Measurements from ENCODE around the gene ZNF227.
"Not testable (repeated sequence)": the region's sequence is repeated elsewhere in the genome, so short reads cannot be mapped to it uniquely, and the experiment has no call there.

The ZNF227 gene

DNA sequence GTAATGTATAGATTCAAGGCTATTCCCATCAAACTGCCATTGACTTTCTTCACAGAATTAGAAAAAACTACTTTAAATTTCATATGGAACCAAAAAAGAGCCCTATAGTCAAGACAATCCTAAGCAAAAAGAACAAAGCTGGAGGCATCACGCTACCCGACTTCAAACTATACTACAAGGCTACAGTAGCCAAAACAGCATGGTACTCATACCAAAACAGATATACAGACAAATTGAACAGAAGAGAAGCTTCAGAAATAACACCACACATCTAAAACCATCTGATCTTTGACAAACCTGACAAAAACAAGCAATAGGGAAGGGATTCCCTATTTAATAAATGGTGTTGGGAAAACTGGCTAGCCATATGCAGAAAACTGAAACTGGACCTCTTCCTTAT lies 40.0 kb downstream of the ZNF227 start:
- not testable (repeated sequence) for DNase-seq

DNA sequence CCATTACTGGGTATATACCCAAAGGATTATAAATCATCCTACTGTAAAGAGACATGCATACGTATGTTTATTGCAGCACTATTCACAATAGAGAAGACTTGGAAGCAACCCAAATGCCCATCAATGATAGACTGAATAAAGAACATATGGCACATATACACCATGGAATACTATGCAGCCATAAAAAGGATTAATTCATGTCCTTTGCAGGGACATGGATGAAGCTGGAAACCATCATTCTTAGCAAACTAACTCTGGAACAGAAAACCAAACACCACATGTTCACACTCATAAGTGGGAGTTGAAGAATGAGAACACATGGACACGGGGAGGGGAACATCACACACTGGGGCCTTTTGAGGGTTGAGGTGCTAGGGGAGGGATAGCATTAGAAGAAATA lies 41.1 kb downstream of the ZNF227 start:
- not testable (repeated sequence) for DNase-seq

DNA sequence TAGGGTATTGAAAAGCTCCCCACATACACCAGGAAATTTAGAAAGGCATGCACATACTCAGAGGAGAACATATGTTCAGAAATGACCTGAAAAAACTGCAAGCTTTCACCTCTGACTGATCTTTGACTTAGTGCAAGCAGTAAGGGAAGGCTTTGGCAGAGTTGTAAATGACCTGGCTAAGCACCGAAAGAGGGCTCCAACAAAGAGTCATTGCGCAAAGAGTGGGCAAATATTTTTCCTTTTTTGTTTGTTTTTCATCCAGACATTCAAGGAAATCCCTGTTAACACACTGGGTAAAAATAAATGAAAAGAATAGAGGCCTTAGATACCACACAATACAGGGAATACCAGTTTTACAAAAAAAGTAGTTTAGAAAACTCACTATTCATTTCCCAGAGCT lies 42.2 kb downstream of the ZNF227 start:
- no peak for DNase-seq

GRCh38 chr19:44255705-44256411 lies 43.5 kb downstream of the ZNF227 start:
- no peak for DNase-seq

DNA sequence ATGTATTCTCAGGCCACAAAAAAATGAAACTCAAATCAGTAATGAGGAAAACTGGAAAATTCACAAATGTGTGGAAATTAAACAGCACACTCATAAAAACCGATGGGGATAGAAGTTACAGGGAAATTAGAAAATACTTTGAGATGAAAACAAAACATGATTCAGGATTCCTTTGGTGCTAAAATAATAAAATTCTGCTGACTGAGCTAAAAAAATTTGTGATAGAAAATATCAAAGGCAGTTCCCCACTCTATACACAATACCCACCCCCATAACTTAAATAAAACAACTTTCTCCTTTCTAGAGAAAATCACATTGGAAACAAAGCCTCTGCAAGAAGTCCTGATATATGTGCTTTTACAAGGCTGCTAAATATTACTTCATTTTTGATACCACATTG lies 45.8 kb downstream of the ZNF227 start:
- no peak for DNase-seq

DNA sequence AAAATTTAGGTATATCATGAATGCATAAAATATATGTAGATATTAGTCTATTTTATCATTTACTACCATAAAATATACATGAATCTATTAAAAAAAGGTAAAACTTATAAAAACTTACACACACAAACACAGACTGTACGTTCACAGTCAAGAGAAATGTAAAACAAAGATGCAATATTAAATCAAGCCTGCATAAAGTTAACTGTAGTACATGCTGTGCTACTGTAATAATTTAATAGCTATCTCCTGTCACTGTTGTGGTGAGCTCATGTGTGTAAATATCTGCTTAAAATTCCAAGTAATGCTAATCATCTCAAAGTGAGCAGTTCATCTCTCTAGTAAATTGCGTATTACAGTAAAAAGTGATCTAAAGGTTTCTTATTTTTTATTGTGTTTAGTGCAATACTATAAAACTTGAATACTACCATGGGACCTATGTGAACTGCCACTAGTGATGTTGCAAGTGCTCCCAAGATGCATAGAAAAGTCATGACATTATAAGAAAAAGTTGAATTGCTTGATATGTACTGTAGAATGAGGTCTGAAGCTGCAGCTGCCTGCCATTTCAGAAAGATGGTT lies 46.6 kb downstream of the ZNF227 start:
- DNase-seq, result no peak

DNA sequence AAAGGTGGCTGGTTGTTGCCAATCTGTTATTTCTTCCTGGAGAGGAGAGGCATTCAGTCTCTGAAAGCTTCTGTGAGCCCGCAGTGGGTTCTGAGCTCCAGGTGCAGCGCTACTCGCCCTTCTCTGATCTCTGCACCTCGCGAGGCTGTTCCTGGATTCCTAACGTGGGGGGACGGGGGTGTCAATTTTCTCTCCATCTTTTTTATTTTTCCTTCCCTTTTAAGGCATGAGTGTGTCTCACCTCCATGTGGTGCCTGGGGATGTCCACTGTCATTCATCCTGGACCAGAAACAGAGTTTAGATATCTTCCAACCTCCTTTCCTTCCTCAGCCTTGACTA lies 48.0 kb downstream of the ZNF227 start:
- no peak for DNase-seq

- DNase-seq, result no peak
Measured at GRCh38 chr19:44260695-44261446, 48.5 kb downstream of the ZNF227 start.

- no peak for DNase-seq
Measured at GRCh38 chr19:44277331-44277730, 65.0 kb downstream of the ZNF227 start.

DNA sequence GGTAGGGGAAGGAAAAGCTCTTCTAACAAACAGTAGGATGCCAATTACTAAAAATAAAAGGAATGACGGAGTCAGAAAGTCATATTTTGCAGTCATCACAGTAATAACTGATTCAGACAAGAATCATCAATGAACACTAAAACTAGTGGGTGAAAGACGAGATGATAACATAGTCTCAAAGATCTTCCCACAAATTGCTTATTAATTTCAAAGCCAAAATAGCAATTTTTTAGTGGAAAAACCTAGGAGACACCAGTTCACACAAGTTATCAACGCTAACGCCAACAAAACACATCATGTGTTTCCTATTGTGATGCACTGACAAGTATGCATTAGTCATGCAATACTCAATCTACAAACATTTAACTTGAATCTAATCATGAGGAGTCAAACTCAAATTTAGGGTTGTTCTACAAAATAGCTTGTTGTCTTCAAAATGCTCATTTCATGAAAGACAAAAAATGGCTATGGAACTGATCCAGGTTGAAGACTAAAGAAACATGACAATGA lies 65.9 kb downstream of the ZNF227 start:
- DNase-seq, result no peak

DNA sequence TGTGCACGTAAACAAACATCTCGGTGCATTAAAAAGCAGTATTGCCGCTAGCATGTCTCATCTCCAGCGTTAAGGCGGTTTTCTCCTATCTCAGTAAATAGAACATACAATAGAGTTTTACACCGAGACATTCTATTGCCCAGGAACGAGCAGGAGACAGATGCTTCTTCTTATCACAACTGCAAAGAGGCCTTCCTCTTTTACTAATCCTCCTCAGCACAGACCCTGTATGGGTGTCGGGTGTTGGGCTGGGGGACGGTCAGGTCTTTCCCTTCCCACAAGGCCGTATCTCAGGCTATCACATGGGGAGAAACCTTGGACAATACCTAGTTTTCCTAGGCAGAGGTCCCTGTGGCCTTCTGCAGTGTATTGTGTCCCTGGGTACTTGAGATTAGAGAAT lies 68.6 kb downstream of the ZNF227 start:
- DNase-seq, result no peak

DNA sequence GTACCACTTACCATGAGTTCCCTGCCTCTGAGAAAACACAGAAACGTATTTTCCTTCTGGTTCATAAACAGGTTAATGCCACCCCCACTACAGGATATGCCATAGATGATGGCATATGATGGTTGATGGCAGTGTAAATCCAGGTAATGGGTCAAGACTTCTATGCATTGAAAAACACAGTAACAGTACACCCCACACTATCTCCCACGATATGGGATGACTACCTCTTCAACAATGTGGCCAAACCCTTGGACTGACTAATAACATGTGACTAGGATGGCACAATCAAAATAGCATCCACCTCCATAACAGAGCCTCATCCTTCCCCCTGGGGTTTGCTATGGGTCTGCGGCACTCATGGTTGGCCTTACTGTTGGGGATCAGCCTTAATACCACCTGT lies 70.5 kb downstream of the ZNF227 start:
- DNase-seq, result no peak

DNA sequence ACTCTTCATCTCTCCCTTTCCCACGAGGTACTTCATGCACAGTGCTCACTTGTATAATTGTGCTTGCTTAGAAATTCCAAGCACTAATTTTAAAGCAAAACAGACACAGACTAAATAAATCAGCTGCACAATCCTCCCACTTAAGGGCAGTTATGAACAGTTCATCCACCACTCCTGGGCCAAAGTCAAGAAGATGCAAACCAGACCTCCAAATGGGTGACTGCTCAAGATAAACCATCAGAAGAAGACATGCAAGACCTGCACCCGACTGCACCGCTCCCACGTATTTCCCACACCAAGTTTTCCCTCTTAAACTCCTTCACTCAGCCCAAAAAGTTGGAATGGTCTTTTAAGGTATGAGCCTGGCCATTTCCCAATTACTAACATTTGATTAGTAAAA lies 72.6 kb downstream of the ZNF227 start:
- no peak for DNase-seq

Measured in T1000 (cell line).